ENCODE results near the gene NPEPPS.

The NPEPPS gene

DNA sequence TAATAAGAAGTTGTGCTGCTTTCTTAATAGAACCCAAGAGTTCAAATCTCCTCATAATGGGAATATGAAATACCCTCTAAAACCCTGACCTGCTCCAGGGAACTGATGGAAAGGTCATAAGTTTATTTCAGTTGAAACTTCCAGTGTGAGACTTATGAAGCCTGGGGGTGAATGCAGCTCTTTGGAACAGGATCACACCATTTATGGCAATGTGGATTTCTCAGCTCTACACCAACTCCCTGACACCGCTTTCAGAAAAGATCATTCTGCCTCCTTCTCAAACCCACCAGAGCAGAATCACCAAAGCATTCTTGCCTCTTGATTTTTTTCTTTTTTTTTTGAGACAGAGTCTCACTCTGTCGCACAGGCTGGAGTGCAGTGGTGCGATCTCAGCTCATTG lies 102.1 kb downstream of the NPEPPS start:
- no peak for DNase-seq (ENCODE audit: low spot score)

DNA sequence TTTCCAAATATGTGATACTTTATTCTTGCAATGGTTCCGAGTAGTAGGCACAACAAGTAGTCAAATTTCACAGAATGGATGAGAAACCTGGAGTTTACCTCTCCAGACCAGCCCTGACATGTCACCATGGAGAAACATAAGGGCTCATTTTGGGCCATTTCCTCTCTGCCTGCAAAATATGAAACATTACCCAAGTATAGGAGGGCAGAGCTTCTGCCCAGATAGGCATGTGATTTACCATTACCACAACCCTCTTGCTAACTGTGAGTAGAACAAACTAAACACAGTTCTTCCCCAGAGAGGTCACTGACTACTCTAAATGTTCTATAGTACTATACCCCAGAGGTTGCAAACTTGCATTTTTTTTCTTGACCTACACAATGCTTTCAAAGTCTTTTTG lies 103.1 kb downstream of the NPEPPS start:
- DNase-seq (ENCODE audit: low spot score), result no peak

DNA sequence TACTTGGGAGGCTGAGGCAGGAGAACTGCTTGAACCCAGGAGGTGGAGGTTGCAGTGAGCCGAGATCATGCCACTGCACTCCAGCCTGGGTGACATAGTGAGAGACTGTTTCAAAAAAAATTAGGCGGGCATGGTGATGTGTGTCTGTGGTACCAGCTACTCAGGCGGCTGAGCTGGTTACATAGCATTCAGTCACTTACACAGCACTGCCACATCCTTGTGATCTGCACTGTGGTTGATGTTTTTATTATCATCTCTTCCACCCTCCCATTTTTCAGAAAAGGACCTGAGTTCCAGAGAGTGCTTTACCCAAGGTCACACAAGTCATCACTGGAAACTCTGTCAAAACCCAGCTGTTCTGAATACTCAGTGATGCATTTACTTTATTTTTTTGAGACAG lies 104.0 kb downstream of the NPEPPS start:
- no peak for DNase-seq (ENCODE audit: low spot score)

DNA sequence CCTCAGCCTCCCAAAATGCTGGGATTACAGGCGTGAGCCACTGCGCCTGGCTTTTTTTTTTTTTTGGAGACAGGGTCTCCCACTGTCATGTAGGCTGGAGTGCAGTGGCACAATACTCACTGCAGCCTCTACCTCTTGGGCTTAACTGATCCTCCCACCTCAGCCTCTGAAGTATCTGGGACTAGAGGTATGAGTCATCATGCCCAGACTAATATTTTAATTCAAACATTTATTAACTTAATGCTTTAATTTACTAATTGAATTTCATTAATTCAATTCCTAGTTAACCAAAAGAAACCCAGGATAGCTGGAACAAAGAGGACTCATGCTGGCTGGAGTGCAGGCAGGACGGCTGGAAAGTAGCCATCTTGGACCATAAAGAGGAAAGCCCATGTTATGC lies 104.8 kb downstream of the NPEPPS start:
- DNase-seq (ENCODE audit: low spot score), result no peak

DNA sequence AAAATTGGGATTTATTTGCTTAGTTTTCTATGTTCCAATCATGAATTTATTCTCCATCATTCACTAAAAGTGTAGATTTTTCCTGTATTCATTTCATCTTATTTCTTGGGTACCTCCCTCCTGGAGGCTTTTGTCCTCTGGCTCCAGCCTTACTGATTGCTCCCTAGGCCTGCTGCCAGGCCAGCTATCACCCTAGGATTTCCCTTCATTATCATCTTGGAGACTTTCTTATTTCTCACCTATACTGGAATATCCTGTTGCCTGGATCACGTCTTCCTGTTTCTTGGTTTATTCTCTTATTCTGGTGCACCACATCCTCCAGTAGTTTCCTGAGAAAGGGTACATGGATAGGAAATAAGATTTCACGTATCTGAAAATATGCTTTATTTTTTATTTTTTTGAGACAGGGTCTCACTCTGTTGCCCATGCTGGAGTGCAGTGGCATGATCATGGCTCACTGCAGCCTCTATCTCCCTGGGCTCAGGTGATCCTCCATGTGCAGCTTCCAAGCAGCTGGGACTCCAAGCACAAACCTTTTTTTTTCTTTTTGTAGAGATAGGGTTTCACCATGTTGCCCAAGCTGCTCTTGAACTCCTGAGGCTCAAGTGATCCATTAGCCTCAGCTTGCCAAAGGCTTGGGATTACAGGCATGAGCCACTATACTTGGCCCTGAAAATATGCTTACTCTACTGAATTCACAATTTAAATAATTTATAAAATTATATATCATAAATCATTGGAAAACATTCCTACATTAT lies 105.5 kb downstream of the NPEPPS start:
- no peak for DNase-seq (ENCODE audit: low spot score)

DNA sequence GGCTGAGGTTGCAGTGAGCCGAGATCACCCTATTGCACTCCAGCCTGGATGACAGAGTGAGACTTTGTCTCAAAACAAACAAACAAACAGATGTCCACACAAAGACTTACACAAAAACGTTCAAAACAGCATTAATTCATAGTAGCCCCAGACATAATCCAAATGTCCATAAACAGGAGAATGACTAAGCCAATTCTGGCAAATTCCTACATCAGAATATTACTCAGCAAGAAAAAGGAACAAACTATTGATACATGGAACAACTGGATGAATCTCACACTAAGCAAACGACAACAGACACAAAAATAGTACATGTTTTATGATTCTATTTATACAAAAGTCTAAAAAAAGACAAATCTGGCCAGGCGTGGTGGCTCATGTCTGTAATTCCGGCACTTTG lies 108.0 kb downstream of the NPEPPS start:
- no peak for DNase-seq (ENCODE audit: low spot score)

DNA sequence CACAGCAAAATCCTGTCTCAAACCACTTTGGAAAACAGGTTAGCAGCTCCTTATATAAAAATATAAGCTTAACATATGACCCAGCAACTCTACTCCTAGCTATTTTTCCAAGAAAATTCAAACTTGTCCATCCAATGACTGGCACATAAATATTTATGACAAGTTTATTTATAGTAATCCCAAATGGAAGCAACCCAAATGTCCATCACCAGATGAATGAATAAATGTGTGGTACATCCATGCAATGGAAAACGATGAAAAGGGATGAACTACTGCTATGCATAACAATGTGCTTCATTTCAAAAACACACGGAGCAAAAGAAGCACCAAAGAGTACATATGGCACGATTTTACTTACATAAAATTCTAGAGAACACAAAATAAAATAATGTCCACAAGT lies 109.2 kb downstream of the NPEPPS start:
- no peak for DNase-seq (ENCODE audit: low spot score)

DNA sequence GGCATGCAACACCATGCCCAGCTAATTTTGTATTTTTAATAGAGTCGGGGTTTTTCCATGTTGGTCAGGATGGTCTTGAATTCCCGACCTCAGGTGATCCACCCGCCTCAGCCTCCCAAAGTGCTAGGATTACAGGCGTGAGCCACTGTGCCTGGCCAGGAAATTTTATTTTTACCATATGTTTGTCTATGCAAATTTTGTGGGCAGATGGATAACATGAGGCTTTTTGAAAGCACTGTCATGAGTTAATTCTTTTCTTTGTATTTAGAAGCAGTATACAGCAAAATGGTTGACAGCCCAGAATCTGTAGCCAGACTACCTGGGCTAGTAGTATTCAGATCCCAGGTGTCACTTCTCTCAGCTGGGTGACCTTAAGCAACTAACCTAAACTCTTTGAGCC lies 110.3 kb downstream of the NPEPPS start:
- DNase-seq (ENCODE audit: low spot score), result no peak

DNA sequence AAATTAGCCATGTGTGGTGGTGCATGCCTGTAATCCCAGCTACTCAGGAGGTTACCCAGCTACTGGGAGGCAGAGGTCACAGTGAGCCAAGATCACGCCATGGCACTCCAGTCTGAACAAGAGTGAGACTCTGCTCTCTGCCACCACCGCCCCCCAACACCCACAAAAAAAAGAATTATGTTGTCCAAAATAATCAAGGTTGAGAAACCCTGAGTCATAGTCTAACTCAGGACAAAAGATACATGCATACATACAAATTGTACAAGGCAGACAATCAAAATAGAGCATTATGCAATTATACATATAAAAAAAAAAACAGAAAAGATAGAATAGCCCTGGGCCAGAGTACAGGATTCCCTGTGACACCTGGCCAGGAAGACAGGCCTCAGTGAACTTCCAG lies 112.2 kb downstream of the NPEPPS start:
- DNase-seq (ENCODE audit: low spot score), result no peak

DNA sequence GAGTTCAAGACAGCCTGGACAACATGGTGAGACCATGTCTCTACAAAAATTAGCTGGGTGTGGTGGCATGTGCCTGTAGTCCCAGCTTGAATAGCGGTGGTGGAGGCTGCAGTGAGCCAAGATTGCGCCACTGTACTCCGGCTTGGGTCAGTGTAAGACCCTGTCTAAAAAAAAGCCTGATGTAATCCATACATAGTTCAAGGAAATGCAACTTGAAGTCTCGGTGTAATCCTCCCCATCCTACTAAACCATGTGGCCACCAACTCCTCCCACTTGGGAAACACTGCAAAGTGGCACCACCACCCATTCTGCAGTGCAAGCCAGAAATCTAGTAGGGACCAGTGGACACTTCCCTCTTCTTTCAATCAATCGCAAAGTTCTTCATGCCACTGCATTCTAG lies 113.4 kb downstream of the NPEPPS start:
- DNase-seq (ENCODE audit: low spot score), result no peak

DNA sequence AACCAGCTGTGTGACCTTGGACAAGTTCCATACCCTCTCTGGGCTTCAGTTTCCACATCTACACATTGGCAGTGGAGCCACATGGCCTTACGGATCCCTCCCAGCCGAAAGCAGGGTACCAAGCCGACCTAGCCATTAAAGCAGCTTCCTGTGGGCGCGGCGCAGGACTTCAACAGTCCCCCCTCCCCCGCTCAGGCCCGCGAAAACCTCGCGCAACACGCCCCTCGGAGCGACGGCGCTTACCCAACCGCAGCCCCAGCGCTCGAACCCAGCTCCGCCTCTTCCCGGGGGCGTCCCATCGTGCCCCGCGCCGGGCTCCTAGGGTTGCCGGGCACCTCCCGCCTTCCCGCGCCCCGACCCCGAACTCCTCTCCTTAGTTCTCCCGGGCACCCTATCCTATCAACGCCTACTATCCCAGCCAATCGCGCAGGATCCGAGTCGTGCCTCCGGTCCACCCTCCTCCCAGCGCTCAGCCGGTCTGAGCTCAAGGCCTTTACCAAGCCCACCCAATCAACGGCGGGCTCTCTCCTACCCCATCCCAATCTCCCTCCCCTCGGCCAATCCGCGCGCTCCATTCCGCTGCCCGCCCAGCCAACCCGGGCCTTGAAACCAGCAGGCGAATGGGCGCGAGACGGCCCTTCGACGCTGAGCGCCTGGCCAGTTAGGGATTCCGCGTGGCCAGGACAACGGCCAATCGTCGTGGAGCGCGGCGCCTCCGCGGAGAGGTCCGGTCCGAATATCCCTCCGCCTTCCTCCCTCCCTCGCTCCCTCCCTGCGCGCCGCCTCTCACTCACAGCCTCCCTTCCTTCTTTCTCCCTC lies 118.5 kb downstream of the NPEPPS start, which contains the start of gene KPNB1:
Gene KPNB1 (plus strand): TSS at position 767 of the 819 bp plus-strand sequence. CDS start 326 bp downstream, outside the sequence.
- DNase-seq (ENCODE audit: low spot score), result peak; percentile 99

DNA sequence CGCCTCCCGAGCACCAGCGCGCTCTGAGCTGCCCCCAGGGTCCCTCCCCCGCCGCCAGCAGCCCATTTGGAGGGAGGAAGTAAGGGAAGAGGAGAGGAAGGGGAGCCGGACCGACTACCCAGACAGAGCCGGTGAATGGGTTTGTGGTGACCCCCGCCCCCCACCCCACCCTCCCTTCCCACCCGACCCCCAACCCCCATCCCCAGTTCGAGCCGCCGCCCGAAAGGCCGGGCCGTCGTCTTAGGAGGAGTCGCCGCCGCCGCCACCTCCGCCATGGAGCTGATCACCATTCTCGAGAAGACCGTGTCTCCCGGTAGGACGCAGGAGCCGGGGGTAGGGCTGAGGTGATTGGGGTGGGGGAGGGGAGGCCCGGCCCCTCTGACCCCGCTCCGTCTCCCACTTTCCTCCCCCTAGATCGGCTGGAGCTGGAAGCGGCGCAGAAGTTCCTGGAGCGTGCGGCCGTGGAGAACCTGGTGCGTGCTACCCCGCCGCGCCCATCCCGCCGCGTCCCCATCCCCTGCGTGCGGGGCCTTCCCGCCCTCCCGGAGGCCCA lies 119.1 kb downstream of the NPEPPS start:
- no peak for DNase-seq (ENCODE audit: low spot score)

DNA sequence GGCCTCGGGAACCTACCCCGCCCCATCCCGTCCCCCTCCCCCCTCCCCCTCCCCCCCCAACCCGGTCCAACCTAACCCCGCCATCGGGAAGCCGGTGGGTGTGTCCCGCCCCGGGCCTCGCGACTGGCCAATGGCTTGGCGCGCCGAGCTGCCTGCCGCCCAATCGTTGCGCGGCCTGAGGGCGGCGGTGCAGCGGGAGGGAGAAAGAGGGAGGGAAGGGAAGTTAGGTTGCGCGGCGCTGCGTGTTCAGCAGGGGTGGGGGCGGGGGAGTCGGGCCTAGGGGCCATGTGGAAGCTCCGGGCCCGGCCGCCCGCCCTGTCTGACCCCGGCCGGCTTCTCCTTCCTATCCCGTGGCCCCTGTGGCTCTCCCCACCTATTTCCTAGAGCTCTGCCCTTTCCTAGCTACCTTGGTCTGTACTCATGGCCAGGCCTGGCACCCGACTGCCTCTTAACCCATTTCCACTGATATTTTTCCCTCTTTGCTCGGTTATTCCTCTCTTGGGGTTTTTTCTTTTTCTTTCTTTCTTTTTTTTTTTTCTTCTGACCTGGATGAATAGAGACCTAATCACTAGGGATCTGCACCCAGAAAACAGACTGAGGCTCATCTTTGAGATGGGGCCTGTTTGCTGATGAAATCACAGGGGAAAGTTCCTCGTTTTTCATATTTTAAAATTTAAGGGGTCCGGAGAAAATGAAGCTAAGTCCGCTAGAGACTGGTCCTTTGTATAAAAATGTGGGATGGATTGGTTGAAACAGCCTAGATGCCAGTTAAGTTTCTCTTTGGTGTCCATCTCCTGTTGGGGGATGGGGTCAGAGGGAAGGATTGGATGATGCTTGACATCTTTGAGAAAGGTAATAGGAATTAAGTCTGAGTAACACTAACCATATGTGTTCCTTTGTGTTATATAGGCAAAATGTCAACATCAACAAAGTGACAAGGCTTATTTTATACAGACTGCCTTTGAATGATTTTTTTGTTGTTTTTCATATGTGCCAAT lies 119.9 kb downstream of the NPEPPS start:
- DNase-seq (ENCODE audit: low spot score), result peak; percentile 97

DNA sequence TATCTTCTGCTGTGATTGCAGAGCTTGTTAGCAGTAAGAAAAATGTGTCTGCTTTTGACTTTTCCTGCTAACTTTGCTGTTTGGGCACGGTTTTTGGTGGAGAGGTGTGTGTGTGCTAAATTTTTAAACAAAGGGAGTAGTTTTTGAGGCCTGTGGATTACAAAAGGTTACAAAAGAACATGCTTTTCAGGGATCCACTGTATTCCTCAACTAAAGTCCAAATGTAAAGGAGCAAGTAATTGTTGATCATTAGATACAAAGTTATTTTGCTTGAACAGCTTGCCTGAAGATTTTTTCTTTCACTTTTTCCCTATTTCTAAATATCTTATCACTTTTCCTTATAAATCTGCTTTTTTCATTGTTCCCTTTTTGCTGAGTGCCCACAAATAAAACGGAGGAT lies 120.8 kb downstream of the NPEPPS start:
- no peak for DNase-seq (ENCODE audit: low spot score)

DNA sequence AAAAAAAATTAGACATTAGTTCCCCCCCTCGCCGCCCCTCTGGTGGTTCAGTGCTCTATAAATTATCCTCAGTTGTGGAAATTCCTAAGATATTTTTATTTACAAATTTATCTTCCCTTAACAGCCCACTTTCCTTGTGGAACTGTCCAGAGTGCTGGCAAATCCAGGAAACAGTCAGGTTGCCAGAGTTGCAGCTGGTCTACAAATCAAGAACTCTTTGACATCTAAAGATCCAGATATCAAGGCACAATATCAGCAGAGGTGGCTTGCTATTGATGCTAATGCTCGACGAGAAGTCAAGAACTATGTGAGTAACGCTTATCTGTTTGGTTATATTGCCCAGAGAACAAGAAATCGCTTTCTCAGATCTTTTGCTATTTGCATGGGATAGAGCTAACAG lies 121.7 kb downstream of the NPEPPS start:
- no peak for DNase-seq (ENCODE audit: low spot score)

DNA sequence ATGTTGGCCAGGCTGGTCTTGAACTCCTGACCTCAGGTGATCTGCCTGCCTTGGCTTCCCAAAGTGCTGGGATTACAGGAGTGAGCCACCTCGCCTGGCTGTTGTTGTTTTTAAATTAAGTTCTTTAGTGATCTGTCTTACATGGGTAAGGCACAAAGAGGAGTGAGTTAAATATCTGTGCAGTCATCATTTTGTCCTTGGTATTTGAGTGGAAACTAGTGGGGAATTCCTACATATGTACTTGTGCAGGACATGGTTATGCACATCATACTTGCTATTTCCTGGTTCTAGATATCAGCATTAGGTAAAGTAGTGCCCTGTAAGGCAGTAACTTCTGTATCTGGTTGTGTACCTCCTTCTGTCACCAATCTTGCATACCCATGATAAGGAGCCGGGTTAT lies 122.5 kb downstream of the NPEPPS start:
- no peak for DNase-seq (ENCODE audit: low spot score)

DNA sequence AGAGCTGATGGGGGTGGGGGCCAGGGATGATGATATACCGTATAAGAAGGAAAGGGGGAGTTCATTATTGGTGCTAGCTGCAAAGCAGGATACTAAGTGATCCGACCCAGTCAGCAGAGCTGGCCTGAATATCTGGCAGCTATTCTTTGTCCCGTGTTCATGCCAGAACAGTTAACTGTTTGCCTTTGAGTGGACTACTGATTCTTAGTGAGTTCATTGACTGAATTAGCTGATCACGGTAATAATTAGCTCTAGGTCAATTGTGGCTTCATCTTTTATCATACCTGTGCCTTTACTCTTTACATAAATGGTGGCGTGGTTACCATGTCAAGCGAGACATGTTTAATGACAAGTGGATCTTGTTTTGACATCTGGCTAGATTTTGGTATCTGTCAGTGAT lies 124.1 kb downstream of the NPEPPS start:
- no peak for DNase-seq (ENCODE audit: low spot score)

DNA sequence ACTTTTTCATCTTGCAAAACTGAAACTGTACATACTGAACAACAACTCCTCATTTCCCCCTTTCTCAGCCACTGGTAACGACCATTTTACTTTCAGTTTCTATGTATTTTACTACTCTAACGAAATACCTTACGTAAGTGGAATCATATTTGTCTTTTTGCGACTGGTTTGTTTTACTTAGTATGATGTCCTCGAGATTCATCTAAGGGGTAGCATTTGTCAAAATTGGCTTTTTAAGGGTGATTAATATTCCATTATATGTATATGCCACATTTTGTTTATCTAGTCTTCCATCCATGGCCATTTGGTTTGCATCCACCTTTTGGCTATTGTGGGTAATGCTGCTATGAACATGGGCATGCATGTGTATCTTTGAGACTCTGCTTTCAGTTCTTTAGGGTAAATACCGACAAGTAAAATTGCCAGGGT lies 129.2 kb downstream of the NPEPPS start:
- no peak for DNase-seq (ENCODE audit: low spot score)

DNA sequence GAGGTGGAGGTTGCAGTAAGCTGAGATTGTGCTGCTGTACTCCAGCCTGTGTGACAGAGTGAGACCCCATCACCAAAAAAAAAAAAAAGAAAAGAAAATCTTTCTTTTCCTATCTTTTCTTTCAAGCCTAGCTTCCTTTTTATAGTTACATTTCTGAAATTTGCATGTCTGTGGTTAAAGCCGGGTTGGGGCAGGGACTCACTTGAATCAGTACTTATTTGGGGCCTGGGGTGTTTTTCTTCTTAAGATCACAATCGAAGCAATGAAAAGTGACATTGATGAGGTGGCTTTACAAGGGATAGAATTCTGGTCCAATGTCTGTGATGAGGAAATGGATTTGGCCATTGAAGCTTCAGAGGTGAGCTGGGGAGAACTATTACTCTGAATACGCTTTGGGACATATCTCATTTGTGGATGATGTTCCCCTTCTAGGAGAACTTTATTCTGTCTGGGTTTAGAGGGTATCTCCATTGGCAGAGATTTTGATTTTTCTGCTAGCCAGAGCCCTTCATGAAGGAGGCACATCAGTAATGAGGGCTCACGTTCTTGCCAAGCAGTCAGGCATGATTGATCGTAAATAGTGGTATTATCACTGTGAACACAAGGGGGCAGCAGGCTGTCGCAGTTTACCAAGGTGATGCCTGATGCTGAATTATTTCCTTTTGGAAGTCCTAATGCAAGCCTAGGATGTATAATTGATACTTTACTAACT lies 133.2 kb downstream of the NPEPPS start:
- peak; percentile 64 for DNase-seq (ENCODE audit: low spot score)

DNA sequence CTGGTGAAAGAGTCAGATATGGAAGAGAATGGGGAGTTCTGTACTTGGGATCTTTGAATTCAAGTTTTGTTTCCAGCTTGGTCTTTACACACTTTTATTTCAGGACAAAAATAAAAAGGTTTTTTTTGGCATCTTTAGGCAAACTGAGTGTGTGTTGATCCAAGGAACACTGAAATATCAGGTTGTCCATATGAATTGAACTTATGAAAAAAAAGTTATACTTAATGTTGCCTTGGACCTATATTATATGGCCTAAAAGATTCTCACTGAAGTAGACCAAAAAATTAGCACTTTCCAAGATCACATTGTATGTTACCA lies 133.7 kb downstream of the NPEPPS start:
- no peak for DNase-seq (ENCODE audit: low spot score)

DNA sequence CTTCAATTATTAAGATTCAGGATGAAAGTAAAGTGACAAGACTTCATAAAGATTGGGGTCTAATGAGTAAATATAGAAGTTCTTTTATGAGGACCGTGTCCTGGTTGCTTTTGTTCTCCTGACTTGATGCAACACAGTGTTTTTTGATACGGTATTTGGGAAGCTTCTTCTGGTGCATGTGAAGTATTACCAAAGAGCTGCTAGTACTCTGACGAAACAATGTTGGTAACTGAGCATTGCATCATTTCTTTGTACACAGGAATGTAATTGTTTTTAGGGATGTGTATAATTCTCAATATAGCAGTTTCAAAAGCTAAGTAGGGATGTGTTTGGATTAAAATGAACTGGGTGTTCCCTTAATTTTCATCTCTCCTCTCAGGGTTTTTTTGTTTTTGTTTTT lies 134.7 kb downstream of the NPEPPS start:
- no peak for DNase-seq (ENCODE audit: low spot score)

All from SW480 (cell line).